Suppressor macrophage treated with lipopolysaccharide for 4 hours (primary cell): Measurements from ENCODE around the gene ANAPC10.
A peak's percentile ranks its signal among the peaks of the same experiment; 100 is the strongest.
"Not testable (repeated sequence)": the region's sequence is repeated elsewhere in the genome, so short reads cannot be mapped to it uniquely, and the experiment has no call there.

Experiments used
- DNase-seq: peaks from one replicate; pipeline ENCODE4 v3.0.0-alpha.2; 2020

ANAPC10 gene, protein sequence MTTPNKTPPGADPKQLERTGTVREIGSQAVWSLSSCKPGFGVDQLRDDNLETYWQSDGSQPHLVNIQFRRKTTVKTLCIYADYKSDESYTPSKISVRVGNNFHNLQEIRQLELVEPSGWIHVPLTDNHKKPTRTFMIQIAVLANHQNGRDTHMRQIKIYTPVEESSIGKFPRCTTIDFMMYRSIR

DNA sequence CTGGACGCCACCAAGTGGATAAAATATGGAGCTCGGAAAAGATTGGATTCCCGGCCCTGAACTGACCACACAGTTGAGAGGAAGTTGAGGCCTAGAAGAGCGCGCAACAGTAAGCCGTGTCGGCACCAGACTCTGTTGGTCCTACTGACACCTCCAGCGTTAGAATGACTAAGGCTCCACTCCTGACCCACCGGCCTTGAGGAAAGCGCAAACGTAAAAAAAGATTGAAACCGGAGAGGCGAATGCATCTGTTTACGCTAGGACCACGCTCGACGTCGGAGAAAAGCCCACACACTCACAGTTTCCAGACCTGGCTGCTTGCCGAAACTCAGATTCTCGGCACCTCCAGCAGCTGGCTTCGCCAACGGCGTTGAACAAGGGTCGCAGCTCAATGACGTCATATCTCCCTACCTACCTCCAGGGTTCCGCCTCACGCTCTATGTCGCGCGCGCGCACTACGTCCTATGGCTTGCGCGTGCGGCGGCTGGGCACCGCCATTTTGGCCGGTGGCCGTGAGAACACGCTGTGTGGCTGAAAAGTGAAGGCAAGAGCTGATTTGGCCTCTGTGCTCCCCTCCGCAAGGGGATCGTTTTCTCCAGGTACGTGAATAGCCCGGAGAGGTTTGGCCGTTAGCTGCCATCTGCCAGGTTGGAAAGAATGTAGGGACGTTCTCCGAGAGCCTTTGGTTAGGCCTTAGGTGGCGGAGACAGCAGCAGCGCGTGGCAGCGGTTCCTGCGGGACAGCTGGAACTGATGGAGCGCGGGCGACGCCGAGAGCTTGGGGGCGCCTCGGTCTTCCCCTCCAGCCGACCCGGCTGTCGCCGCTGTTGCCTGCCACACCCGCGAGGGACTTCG is at the start of gene ANAPC10, which contains the start of gene ABCE1:
Gene ANAPC10, minus strand, starts transcription at position 376 of the 854 bp plus-strand sequence. CDS start 2,097 bp downstream, outside the sequence.
Gene ABCE1, plus strand, starts transcription at position 491 of the 854 bp plus-strand sequence. CDS start 6,102 bp downstream, outside the sequence.
- peak; percentile 98 for DNase-seq

DNA sequence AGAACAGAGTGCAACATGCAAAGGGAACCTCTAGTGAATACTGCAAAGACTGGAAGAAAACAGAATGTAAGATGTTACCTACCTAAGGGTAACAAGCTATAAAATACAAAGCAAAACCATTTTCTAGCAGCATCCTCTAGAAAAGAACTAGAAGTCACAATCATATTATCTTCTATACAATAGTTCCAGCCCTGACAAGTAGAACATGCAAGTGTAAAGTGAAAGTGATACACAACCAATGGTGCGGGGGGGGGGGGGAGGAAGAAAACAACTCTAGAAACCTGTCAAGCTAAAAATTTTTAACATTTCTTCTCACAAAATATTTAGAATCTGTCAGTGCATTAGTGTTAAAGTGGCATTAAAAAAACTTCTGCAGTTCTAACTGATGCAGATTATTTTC is 38.2 kb upstream of the ANAPC10 start:
- DNase-seq, result not testable (repeated sequence)

DNA sequence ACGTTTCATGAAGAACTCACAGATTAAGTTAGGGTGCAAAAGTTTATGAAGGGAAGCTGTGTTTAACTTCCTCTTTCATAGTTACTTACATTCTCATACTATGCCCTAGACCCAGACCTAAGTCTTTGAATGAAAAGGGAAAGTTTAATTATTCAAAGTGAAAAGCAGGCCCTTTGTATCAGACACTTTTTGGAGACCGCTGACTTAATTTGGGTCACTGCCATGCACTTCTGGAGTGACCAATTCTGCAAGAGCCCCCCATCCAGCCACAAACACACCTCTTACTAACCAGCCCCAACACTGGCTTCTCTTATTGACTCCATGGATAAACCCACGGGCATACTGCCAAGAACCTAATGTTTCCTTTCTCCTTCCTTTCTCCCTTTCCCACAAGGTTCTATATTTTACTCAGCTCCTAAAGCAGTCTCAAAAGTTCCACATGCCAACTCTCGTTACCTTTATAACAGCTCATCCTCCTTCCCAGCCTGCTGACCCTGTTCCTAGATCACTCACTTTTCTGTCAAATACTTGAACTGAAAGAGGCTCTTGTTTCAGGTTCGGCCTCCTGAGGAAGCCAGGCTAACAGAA is 34.6 kb upstream of the ANAPC10 start:
- peak; percentile 28 for DNase-seq

DNA sequence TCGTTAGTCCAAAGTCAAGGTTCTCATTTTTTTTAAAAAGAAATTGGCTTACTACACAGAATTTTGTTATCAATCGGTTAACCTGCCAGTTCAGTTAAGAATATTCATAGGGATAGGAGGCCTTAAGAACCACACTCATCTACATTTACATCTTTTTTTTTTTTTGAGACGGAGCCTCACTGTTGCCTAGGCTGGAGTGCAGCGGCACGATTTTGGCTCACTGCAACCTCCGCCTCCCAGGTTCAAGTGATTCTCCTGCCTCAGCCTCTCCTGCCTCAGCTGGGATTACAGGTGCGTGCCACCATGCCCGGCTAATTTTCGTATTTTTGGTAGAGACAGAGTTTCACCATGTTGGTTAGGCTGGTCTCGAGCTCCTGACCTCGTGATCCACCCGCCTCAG is 33.9 kb upstream of the ANAPC10 start:
- no peak for DNase-seq

DNA sequence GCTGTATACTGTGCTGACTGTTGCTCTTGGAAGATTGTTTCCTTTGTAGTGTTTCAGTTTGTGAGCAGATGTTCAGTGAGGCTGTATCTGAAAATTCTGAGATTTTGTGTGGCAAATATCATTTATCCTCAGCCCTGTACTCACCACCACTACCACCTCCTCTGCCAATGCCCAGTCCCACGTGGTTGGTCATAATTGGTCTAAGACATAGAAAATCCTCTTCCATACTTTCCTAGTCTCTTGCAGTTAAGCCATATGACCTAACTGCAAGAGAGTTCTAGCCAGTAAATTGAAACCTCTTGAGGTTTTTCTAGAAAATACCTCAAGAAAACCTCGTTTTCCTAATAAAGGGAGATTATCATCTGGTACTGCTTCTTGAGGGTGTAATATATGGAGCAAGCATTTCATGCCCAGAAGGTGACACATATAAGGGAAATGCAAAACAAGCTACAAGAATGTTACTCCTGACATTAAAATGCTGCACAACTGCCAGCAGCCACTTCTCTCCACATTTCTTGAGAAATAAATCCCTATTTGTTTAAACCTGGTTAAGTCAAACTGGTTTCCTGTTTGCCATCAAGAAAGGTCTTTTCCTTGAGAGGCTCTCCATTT is 32.9 kb upstream of the ANAPC10 start:
- no peak for DNase-seq

DNA sequence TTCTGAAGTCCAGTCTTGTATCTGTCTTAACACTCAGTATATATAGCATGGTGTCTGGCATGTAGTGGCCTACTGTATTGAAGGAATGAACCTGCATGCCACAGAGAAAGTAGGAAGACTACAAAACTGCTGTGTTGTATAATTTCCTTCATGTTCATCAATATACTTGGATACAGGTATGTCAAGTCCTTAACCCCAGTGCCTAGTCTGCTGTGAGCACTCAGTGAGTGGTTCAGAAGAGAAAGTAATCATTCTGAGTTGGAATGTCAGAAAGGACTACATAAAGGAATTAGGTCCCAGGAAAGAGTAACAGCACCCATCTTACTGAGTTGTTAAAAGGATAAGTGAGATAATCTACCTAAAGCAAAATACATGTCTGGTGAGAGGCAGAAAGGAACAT is 32.1 kb upstream of the ANAPC10 start:
- DNase-seq, result no peak

DNA sequence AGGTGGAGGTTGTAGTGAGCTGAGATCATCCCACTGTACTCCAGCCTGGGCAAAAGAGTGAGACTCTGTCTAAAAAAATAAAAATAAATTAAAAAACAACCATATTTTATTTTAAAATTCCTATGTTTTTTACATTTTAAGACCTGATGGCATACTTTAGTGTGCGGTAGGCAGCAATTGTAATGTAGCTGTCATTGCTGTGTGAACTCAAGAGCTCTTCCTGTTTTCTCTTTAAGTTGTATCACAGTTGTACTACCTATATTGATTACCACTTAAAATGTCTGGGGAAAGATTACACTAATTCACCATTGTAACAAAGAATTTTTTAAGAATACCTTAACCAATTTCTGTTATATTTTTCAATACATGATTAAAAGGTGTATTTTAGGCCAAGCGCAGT is 27.4 kb upstream of the ANAPC10 start:
- no peak for DNase-seq

DNA sequence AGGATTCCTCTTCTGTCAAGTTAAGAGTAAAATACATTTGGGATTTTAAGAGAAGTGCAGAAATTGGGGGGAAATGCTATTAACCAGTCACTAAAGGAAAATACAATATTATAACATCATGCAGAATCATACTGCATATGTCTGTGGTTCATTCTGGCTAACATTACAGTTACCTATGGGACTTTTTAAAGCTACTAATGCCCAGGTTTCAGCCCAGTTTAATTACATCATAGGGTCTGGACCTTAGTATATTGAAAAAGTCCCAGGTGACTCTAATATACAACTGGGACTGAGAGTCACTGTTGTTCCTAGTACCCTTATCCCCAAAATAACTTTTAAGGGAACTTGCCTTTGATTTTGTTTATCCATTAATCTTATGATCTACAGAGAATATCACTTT is 10.1 kb upstream of the ANAPC10 start:
- no peak for DNase-seq

DNA sequence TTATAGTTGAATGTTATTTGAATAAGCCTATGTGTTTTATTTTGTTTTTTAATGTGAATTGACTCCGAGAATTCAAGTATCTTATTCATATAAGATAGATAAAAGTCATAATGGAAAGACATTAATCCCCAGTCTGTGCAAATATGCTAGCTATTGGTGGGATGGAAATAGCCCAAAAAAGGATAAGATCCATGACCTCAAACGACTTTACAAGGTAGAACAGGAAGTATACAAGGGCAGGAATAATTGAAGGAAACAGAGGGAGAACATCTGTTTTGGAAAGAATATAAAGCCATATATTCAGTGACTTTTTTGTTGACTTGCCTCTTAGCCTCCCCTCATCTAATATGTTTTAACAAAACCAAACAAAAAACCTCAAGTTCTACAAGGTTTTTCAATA is 9.1 kb upstream of the ANAPC10 start:
- no peak for DNase-seq

DNA sequence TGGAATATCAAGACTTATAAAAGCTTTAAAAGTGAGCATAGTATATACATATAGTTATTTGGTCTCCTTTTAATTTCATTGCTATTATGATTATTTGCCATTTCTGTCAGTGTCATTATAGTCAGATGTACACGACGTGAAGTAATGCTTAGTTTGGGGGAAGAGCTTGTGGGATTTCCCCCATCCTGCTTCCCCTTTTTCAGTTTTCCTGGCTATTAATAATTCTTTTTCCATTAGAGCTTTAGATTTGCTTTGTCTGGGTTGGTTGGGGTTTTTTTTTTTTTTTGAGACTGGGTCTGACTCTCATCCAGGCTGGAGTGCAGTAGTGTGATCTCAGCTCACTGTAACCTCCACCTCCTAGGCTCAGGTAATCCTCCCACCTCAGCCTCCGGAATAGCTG is 5.5 kb upstream of the ANAPC10 start:
- DNase-seq, result peak; percentile 89

DNA sequence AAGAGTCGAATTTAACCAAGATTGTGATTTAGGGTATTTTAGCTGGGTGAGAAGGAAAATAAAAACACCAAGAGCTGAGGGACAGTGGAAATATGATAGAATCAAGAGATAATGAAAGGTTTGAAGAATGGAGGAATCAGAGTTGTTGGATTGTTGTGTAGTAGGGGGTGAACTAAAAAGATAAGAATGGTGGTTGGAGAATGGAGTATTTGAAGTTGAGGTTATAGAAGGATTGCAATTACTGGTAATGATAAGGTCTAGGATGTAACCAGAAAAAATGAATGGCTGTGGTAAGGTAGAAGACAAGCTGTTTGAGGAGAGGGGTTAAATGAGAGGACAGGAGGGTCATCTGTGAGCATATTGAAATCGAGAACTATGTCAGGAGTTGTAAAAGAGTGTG is 4.6 kb upstream of the ANAPC10 start:
- DNase-seq, result no peak

DNA sequence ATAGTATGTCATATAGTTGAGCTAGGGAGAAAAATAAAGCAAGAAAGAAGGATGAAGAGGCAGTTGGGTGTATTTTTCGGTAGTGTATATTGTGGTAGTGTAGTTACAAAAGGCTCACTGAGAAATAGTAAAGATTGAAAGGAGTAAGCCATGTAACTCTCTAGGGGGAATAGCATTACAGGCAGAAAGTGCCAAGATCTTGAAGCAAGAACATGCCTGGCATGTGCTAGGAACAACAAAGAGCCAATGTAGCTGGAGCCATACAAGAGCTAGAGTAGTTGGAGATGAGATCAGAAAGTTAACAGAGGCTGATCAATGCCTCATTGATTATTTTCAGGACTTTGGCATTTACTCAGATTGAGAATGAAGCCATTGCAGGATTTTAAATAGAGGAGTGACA is 3.1 kb upstream of the ANAPC10 start:
- DNase-seq, result no peak

DNA sequence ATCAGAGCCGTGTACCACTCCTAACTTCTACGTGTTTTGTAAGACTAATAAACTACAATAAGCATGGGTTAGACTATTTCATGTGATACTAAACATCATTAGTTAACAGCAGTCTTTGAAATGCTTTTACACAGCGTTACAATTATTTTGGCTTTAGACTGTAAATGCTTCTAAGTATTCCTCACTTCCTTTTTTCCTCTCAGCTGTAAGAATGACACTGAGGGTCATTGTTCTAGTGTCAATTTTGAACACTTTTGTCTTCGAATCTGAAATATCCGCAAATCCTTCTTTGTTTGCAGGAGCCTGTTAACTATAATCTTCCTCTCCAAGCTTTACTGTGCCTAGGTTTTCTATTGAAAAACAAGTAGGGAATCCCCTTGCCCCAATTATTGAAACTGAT is 1.7 kb upstream of the ANAPC10 start:
- DNase-seq, result peak; percentile 48

DNA sequence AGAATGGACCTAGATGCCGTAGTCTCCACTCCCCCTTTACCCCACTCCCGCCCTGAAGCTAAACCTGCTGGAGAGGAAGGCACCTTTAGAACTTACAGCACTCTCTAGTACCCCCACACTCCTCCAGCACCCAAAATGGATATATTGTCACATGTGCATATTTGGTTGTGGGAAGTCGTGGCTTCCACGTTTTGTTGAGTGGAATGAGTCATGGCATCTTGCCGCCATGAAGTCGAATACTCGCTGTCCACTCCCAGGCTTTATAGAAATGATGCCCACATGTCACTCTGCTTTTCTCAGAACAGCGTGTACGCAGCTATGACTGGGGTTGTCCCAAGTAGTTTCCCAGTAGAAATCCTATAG is 660 bp upstream of the ANAPC10 start:
- peak; percentile 79 for DNase-seq

DNA sequence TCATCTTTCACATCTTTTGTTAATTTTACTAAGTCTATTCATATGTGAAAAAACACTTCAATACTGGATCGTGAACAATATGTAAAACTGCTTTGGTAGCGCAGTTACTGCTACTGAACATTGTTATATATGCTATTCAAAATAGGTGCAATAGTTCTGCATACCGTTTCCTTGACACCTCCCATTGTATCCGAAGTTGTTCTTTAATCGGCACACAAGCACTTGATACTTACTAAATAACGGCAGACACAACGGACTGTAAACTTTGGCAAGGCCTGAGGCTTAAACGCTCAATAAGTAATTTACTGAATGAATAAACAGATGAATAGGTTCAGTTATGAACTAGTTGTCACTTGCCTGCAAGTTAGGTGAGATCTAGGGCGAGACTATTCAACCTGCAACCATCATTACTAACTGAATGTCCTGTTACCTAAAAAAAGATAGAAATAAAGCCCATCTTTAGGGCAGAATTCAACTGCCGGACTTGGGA is 620 bp downstream of the ANAPC10 start:
- no peak for DNase-seq

DNA sequence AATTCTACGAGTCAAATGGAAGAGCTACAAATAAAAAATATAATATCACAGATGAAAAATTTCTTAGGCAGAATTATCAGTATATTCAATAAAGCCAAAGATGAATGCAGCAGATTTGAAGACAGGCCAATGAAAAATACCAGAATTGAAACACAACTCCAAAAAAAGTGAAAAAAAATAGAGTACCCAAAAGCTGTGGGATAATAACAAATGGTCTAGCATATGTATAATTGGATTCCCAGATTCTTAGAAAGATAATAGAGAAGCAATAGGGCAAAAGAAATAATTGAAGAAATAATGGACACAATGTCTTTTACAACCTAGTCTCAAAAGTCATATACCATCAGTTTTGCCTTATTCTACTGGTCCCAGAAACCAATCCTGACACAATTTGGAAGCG is 4.4 kb downstream of the ANAPC10 start:
- no peak for DNase-seq

DNA sequence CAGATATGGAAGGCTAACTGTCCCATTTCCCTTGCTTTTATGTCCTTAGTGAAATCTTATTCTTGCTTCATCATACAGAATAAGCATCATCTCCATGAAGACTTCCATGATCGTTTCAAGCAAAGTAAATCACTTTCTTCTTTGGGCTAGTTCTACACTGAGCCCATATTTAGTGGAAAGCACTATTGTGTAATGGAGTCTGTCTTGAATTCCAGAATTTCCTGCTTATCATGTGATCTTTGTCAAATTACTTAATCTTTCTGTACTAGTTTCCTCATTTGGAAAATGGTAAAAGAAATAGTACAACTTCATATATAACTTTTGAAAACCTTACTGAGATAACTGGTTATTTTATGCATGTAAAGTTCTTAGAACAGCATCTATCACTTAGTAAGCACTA is 7.6 kb downstream of the ANAPC10 start:
- peak; percentile 63 for DNase-seq

DNA sequence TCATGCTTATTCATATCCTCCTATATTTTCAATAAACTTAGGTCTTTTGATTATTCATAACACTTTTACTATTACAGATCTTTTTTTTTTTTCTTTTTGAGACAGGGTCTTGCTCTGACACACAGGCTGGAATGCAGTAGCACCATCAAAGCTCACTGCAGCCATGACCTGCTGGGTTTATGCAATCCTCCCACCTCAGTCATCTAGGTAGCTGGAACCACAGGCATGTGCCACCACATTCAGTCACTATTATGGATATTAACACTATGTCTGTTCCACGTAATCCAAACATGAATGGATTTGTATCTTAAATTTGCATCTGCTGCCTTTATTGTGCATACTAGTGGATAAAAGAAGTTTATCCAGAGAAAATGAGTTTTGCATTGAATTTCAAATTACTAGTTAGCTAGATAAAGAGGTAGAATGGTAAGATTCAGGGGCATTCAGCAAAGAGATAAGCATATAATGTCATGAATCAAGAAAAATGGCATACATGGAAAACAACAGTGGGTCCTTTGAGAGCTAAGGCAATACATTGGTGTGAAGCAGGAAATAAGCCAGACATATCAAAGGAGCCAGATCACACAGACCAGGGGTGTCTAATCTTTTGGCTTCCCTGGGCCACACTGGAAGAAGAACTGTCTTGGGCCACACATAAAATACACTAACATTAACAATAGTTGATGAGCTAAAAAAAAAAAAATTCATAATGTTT is 13.9 kb downstream of the ANAPC10 start:
- no peak for DNase-seq

DNA sequence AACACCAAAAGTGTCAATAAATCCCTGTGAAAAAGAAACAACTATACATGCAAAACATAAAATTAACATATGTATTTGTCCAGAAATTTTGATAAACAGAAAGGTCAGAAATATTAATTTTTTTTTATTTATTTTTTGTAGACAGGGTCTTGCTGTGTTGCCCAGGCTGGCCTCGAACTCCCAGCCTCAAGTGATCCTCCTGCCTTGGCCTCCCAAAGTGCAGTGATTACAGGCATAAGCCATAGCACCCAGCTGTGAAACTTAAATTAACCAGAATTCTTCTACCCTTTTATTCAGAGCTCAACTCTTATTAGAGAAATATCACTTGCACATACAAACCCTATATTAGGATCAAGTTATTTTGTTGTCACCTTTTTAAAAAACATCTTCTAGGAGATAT is 16.2 kb downstream of the ANAPC10 start:
- DNase-seq, result no peak

DNA sequence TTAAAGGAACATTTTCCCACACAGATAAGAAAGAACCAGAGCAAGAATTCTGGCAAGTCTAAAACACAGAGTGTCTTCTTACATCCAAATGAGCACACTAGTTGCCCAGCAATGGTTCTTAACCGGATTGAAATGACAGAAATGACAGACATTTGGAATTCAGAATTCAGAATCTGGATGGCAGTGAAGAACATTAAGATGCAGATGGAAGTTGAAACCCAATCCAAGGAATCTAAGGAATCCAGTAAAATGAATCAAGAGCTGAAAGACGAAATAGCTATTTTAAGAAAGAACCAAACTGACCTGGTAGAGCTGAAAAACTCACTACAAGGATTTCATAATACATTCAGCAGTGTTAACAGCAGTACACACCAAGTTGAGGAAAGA is 21.5 kb downstream of the ANAPC10 start:
- DNase-seq, result no peak

DNA sequence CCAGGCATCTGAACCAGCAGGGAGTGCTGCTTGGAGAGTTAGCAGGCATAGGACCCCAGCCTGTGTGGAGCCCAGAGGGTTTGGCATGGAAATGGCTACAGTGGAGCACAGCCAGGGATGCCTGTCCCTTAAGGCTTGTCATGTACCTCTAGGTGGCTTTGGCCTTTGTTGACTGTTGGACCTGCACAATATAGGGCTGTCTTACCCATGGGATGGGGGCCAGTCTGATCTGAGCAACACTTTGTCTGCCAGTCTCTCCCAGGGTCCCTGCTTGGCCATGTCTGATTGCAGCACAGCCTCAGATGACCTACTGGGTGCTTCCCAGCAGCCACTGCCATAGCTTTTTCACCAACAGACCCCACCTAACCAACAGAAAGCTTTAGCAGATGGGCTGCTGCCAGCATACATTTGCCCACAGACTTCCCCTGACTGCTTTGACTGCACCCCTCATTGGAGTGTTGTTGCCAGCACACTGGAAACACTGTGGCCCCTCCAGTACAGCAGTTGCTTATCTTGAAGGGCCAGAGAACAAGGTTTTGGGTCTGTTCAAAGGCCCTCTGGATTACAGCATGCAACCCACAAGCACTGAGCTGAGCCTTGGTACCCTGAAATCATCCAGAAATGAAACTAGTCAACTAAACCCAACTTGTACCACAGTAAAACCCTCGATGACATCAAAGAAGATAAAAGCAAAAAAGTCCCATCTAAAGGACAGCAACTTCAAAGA is 22.1 kb downstream of the ANAPC10 start:
- no peak for DNase-seq

DNA sequence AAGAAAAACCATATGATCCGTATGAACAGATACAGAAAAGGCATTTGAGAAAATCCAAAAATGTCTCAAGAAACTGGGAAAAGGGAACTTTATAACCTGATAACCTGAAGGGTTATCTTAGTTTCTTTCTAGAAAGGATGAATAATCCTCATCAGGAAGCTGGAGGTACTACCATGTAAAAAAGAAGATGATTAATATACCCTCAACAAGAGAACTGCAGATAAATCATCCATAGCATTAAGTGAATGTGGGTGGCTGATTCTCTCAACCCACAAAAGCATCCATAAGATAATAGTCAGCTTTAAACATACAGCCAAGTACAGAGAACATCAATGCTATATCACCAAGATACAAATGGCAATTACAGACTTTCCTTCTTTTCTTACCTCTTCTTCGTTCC is 26.4 kb downstream of the ANAPC10 start:
- DNase-seq, result no peak
